GM21786 (cell line): ENCODE measurements around the gene BIRC3.
"Not testable (repeated sequence)": the region's sequence is repeated elsewhere in the genome, so short reads cannot be mapped to it uniquely, and the experiment has no call there.

Experiments used
- ATAC-seq: cut with Tn5 transposase; IDR thresholded peaks from one replicate; pipeline ENCODE4 v1.9.1; 2021; ENCODE audit not compliant: unreplicated experiment

BIRC3 gene

GRCh38 chr11:102295045-102295444, 22.2 kb upstream of the BIRC3 start:
- no peak for ATAC-seq

DNA sequence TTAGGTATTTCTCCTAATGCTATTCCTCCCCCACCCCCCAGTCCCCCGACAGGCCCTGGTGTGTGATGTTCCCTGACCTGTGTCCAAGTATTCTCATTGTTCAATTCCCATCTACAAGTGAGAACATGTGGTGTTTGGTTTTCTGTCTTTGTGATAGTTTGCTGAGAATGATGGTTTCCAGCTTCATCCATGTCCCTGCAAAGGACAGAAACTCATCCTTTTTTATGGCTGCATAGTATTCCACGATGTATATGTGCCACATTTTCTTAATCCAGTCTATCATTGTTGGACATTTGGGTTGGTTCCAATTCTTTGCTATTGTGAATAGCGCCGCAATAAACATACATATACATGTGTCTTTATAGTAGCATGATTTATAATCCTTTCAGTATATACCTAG, 20.5 kb upstream of the BIRC3 start:
- not testable (repeated sequence) for ATAC-seq

- not testable (repeated sequence) for ATAC-seq
Measured at GRCh38 chr11:102300837-102301236, 16.4 kb upstream of the BIRC3 start.

- no peak for ATAC-seq
Measured at GRCh38 chr11:102302241-102302640, 15.0 kb upstream of the BIRC3 start.

GRCh38 chr11:102304686-102305085, 12.6 kb upstream of the BIRC3 start:
- no peak for ATAC-seq

DNA sequence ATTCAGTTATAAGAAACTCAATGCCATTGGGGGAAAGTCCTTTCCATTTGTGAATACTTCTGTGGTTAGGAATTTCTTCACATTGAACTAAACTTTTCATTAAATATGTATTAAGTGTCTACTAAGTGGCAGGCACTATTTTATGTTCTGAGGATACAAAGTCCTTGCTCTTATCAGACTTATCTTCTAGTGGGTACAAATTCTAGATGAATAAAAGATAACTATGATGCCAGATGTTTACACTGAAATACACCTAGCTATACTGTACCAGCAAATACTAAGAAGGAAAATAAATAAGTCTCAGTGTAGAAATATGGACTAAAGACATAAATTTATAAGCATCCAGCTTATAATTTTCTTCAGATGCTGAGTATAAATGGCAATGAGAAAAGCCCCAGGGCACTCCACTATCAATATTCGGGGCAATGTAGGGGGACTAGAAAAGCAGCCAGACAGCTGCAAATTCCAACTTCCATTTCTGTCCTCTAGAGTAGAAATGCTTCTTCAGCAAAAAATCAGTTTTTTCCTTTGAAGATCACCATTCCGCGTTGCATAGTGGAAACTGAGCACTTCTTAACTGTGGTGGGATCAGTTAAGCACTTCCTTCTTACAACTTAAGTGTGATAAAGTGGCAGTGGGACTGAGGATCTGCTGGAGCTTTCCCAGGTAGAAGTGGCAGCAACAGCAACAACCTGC, 11.8 kb upstream of the BIRC3 start:
- ATAC-seq, result no peak

GRCh38 chr11:102306048-102306597, 11.2 kb upstream of the BIRC3 start:
- no peak for ATAC-seq

DNA sequence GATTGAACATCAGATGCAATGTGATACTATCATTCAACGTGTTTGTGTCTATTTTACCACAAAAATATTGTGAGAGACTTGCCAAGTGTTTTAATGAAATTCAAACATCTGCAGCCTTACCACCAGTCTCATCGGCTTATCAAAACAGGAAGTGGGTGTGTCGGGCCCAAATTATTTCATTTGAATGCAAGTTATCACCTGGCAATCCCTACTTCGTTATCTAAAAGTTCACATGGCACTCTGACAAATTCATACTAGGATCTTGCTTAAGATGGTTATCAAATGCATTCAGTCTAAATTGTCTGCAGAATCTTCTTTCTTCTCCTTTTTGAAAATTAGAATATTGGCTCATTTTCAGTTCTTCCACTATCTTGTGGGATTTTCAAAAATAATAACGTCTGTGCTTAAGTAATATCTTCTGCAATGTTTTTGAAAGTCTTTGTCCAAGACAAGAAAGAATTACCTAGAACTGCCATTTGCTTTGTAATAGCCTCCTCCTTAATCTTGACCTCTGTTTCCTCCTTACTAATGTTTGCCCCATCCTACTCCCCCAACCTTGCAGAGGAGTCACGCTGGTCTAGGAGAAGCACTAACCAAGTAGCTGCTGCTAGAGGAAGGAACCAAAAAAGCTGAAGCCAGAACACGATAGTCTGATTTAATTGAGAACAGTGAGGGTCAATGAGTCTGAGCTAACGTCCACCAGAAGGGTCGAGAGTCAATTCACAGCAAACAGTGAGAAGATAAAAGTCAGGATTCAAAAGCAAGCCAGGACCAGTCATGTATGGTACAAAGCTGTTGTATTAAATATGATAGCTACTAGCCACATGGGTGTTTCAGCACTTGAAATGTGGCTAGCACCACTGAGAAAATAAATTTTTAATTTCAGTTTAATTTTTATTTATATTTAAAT, 10.2 kb upstream of the BIRC3 start:
- no peak for ATAC-seq

DNA sequence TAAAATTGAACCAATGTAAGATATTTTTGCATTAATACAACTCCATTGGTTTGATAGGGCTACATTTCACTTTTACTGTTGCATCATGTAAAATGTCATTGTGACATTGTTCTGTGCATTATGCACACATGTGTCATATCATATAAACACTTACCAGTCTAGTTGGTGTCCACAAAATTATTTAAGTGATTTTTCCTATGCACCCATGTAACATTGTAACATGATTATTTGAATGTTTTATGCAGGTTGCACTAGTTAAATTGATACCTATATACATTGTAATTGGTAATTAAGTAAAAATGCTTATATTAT, 9.6 kb upstream of the BIRC3 start:
- ATAC-seq, result no peak

DNA sequence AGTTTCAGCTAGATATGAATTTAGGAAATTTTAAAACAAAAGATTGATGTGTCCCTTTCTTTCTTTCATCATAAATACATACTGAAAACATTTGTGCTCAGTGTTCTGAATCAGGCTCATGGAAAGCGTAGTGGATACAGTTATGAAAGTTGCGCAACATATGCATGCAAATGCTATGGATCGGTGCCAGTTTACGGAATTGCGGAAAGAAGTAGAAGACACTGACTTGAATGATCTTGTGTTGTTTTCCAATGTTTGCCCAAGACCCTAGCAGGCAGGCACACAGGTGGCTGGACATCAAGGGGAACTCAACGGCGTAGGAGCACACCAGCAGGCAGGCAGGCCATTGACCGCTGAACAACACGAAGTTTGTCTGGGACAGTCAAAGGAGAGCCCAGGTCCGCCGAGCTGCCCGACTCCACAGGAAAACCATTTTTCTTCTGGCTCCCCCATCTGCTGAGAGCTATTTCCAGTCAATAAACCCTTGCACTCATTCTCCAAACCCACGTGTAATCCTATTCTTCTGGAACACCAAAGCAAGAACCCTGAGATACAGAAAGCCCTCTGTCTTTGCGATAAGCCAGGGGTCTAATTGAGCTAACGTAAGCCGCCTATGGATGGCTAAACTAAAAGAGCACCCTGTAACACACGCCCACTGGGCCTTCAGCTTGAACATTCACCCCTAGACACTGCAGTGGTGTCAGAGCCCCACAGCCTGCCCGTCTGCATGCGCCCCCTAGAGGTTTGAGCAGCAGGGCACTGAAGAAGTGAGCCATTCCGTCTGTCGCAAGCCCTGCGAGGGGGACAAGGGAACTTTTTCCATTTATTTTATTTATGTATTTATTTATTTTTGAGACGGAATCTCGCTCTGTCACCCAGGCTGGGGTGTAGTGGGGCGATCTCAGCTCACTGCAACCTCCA, 7.4 kb upstream of the BIRC3 start:
- no peak for ATAC-seq

GRCh38 chr11:102312667-102313066, 4.6 kb upstream of the BIRC3 start:
- no peak for ATAC-seq

- ATAC-seq, result no peak
Measured at GRCh38 chr11:102313238-102313940, 3.9 kb upstream of the BIRC3 start.

DNA sequence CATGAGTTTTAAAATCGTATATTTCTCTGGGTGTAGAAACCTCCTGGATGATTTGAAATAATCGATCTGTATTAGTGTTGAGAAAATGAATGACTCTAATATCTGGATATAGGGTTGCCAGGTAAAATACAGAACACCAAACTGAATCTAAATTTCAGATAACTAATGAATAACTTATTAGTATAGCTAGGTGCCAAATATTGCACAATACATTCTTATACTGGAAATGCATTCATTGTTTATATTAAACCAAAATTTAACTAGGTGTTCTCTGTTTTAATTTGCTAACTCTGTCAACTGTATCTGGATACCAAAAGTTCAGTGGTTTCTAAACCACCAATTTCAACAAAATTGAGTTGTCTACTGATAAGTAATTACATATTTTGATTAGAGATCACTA, 2.5 kb upstream of the BIRC3 start:
- ATAC-seq, result no peak

GRCh38 chr11:102316346-102316904, 859 bp upstream of the BIRC3 start:
- no peak for ATAC-seq

DNA sequence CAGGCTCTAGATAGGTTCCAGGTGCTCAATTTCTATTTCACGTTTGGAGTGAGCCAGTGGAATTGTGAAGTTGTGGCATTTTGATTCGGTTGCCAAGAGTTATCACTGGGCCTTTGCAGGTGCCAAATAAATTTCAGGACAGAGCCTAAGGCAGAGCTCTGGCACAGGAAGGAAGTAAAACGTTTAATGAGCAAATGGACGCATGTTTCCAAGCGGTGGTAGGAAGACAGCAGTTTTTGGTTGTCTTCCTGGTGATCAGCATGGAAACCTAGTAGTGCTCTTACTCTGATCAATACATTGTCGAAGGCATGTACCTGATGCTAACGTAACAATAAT, 452 bp downstream of the BIRC3 start:
- ATAC-seq, result no peak

DNA sequence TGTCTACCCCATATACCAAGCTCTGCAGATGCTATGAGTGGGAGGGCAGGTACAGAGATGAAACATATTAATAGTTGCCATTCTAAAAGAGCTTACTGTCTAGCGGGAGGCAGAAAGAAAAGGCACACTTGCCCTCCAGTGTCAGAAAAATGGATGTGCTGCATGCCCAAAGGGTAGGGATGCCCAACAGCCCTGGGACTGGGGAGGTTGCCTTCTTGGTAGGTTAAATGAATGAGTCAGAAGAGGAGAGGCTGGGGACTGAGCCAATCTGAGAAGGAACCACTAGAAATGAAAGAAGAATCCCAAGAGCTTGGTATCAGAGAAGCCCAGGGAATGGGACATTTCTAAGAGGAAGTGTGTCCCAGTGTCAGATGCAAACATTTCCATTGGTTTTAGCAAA, 1.2 kb downstream of the BIRC3 start:
- ATAC-seq, result peak; percentile 14

GRCh38 chr11:102319544-102319943, 2.3 kb downstream of the BIRC3 start:
- ATAC-seq, result no peak

DNA sequence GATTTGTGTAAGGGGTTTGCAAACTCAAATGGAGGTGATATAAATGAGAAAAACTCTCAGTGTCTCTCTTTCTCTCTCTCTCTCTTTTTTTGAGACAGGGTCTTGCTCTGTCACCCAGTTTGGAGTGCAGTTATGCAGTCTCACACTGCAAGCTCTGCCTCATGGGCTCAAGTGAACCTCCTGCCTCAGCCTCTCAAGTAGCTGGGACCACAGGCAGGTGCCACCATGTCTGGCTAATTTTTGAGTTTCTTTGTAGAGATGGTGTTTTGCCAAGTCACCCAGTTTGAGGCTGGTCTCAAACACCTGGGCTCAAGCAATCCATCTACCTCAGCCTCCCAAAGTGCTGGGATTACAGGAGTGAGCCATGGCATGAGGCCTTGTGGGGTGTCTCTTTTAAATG, 2.9 kb downstream of the BIRC3 start:
- ATAC-seq, result no peak

GRCh38 chr11:102320679-102321078, 3.4 kb downstream of the BIRC3 start:
- no peak for ATAC-seq

- ATAC-seq, result no peak
Measured at GRCh38 chr11:102322560-102322959, 5.3 kb downstream of the BIRC3 start.
